SK-N-MC (cell line): Measurements from ENCODE around the gene POTEJ.
"Not testable (repeated sequence)": the region's sequence is repeated elsewhere in the genome, so short reads cannot be mapped to it uniquely, and the experiment has no call there.

Source experiments
- EZH2 ChIP-seq: fragments of 200-600 bp; sonication (generic); IDR thresholded peaks from one replicate; pipeline ENCODE4 v1.6.1; 2017; ENCODE audit warnings: antibody characterized with exemption
- POLR2AphosphoS5 ChIP-seq: IDR thresholded peaks from 2 replicates; pipeline ENCODE4 v1.6.1; 2012; ENCODE audit warnings: mild to moderate bottlenecking, low read depth, low read length, borderline replicate concordance

DNA sequence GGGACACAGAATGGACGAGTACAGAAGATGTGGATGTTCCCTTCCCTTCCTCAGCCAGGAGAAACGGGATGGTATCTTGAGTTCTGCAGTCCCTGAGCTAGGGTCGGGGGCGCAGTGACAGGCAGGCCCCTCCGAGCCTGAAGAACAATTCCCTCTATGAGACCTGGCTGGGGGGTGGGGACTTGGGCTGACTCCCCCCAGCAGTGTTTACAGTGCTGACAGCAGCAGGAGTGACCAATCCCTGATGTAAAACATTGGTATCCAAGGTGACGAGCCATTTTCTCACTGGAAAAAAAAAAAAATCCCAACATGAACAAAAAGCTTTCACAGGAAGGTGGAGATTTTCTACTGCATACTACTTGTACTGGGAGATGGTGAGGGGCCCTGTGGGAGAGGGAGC, 11.8 kb upstream of the POTEJ start, which contains the start of gene CFC1:
- not testable (repeated sequence) for TF ChIP-seq POLR2AphosphoS5, EZH2
